MCF 10A (cell line): ENCODE data around the gene B3GNT5. TPM values are rescaled to one million over a fixed set of nuclear protein-coding genes. Genes with fewer than 3 reads are reported as not detected.

Experiments
- BruUV-seq: library from RNA; stranded (reverse); fragments of 400-500 nt; replicated peaks from 2 replicates; lab custom pipeline; 2021; lab: Mats Ljungman, UMichigan
- CTCF ChIA-PET: fragments of 300-600 bp; sonication (Branson Sonifier 250); formaldehyde crosslinking; extraction: SDS; loops from one replicate; lab custom pipeline; 2021; ENCODE audit warnings: antibody characterized with exemption, inconsistent platforms; lab: Yijun Ruan, JAX
- POLR2A ChIA-PET: fragments of 300-600, 350-650 bp; sonication (Branson Sonifier 250); formaldehyde crosslinking; extraction: SDS; loops from one replicate; lab custom pipeline; 2020; ENCODE audit warnings: antibody characterized with exemption, inconsistent platforms; lab: Yijun Ruan, JAX
- DNase-seq: peaks from one replicate; pipeline ENCODE4 v3.0.0-alpha.2; 2018; ENCODE audit not compliant: unreplicated experiment
- H3K27ac Mint-ChIP-seq: one replicate; pipeline ENCODE4 v1.8.0; 2022; ENCODE audit warnings: mild to moderate bottlenecking, low read depth, mixed read lengths; ENCODE audit not compliant: unreplicated experiment
- H3K27me3 Mint-ChIP-seq: one replicate; pipeline ENCODE4 v1.8.0; 2022; ENCODE audit warnings: mixed read lengths; ENCODE audit not compliant: insufficient read depth, unreplicated experiment
- H3K36me3 Mint-ChIP-seq: one replicate; pipeline ENCODE4 v1.8.0; 2022; ENCODE audit warnings: mild to moderate bottlenecking, moderate library complexity, mixed read lengths; ENCODE audit not compliant: insufficient read depth, unreplicated experiment
- H3K4me1 Mint-ChIP-seq: one replicate; pipeline ENCODE4 v1.8.0; 2022; ENCODE audit warnings: mixed read lengths; ENCODE audit not compliant: insufficient read depth, unreplicated experiment
- H3K4me3 Mint-ChIP-seq: one replicate; pipeline ENCODE4 v1.8.0; 2022; ENCODE audit warnings: mild to moderate bottlenecking, moderate library complexity, mixed read lengths; ENCODE audit not compliant: unreplicated experiment
- H3K9me3 Mint-ChIP-seq: one replicate; pipeline ENCODE4 v1.8.0; 2022; ENCODE audit warnings: mixed read lengths; ENCODE audit not compliant: unreplicated experiment
- intact Hi-C: fragments of 100-400 bp; cut with micrococcal nuclease; formaldehyde crosslinking; loops from 2 replicates; pipeline ENCODE4 v1.14.1; 2022
- total RNA-seq: library from RNA; stranded (reverse); gene quantifications from 2 replicates; pipeline ENCODE4 v1.2.3, GENCODE V29; 2022
- TF ChIP-seq, protein P1 (sequence below): fragments of 200-600 bp; IDR thresholded peaks from one replicate; pipeline ENCODE4 v1.8.0; 2022; ENCODE audit warnings: antibody characterized with exemption, mild to moderate bottlenecking; ENCODE audit not compliant: unreplicated experiment

B3GNT5 gene
- total RNA-seq, 1 experiment from 2014 or later: 80.1 TPM

DNA sequence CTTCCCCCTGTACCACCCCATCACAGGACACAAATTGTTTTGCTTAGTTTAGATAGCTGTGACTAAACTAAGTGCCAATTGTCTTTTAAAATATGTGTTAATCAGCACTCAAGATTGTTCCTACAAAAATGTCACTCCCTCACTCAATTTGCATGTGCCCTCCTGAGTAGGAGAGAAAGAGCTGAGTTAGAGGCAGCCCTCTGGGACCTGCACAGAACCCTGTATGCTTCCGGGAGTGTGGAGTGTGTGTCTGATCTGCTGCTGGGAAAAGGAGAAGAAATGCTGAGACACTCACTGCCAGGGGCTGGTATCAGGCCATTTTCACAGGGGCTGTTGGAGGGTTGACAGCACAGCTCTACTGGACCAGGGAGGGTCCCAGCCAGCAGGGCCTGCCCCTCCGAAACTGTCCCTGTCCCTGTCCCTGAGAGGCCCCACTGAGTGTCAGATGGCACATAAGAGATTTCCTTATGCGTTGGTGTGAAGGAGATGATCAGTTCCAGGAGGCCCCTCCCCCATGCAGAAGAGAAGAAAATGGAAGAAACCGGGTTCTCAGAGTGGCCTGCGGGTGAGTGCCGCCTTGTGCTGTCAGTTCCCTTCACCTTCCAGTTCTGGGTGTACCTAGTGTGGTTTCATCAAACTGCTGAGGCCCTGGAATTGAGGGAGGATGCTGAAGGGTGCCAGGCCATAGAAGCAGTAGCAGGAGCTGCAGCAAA, 3.9 kb upstream of the B3GNT5 start:
- no peak overlapping the region for H3K27ac Mint-ChIP-seq
- DNase-seq: no peak
- no peaks in the 10 kb centered on the region for H3K9me3 Mint-ChIP-seq
- no peaks in the 10 kb centered on the region for H3K36me3 Mint-ChIP-seq
- intact Hi-C loops: no loop called here
- no TSS peak for BruUV-seq
- H3K4me3 Mint-ChIP-seq: no peak overlapping the region
- no peaks in the 10 kb centered on the region for H3K27me3 Mint-ChIP-seq
- ChIA-PET CTCF (interaction anchor here (0.6 kb wide), 1 partner anchor 1476 kb away, joined by 3 read pairs; no protein-coding TSS in a partner anchor), POLR2A (interaction anchor here (1.7 kb wide), 1 partner anchor 11 kb away, joined by 5 read pairs; no protein-coding TSS in a partner anchor)
- peaks cover 11% of the 10 kb centered on the region for H3K4me1 Mint-ChIP-seq
- TF ChIP-seq, protein P1, sequence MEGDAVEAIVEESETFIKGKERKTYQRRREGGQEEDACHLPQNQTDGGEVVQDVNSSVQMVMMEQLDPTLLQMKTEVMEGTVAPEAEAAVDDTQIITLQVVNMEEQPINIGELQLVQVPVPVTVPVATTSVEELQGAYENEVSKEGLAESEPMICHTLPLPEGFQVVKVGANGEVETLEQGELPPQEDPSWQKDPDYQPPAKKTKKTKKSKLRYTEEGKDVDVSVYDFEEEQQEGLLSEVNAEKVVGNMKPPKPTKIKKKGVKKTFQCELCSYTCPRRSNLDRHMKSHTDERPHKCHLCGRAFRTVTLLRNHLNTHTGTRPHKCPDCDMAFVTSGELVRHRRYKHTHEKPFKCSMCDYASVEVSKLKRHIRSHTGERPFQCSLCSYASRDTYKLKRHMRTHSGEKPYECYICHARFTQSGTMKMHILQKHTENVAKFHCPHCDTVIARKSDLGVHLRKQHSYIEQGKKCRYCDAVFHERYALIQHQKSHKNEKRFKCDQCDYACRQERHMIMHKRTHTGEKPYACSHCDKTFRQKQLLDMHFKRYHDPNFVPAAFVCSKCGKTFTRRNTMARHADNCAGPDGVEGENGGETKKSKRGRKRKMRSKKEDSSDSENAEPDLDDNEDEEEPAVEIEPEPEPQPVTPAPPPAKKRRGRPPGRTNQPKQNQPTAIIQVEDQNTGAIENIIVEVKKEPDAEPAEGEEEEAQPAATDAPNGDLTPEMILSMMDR: no peak

DNA sequence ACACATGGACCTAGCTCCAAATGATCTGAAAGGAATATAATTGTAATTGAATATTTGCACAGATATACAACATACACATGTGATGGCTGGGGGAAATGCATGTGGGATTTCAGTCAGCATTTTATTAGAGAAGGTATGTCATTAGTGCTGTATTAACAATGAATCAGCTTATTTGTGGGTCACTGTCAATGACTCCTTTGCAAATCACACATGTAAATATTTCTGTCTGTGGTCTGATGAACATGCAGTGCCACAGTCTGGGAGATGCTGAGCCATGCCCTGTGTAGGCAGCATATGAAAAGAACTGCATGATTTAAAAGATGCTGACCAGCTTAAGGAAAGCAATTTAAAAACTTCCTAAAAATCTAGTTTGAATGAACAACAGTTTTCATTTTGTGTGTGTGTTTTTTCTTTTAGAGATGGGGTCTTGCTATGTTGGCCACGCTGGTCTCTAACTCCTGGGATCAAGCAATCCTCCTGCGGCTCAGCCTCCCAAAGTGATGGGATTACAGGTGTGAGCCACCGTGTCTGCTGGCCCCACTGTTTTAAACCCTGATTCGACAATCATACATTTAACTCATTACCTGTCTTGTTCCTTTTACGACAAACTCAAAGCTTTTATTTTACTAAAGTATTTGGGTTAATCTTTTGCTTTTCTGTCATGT, 803 bp upstream of the B3GNT5 start:
- TSS peak; percentile 50 for BruUV-seq
- DNase-seq: no peak
- Mint-ChIP-seq H3K4me3 (peak overlapping the region; percentile 93), H3K9me3 (no peaks in the 10 kb centered on the region), H3K27me3 (no peaks in the 10 kb centered on the region), H3K4me1 (peaks cover 29% of the 10 kb centered on the region), H3K27ac (no peak overlapping the region), H3K36me3 (no peaks in the 10 kb centered on the region)
- intact Hi-C loops: loop anchor here (10.0 kb wide), 1 partner anchor 73 kb away; no protein-coding TSS in a partner anchor
- POLR2A ChIA-PET: interaction anchor here (0.6 to 10.9 kb wide), 26 partner anchors 8 to 385 kb away, joined by 3 to 219 read pairs (median 7); partner anchors contain the start of gene KLHL24
- TF ChIP-seq, protein P1: no peak
- CTCF ChIA-PET: interaction anchor here (0.7 to 5.2 kb wide), 7 partner anchors 9 to 134 kb away, joined by 3 to 36 read pairs (median 6); no protein-coding TSS in a partner anchor

DNA sequence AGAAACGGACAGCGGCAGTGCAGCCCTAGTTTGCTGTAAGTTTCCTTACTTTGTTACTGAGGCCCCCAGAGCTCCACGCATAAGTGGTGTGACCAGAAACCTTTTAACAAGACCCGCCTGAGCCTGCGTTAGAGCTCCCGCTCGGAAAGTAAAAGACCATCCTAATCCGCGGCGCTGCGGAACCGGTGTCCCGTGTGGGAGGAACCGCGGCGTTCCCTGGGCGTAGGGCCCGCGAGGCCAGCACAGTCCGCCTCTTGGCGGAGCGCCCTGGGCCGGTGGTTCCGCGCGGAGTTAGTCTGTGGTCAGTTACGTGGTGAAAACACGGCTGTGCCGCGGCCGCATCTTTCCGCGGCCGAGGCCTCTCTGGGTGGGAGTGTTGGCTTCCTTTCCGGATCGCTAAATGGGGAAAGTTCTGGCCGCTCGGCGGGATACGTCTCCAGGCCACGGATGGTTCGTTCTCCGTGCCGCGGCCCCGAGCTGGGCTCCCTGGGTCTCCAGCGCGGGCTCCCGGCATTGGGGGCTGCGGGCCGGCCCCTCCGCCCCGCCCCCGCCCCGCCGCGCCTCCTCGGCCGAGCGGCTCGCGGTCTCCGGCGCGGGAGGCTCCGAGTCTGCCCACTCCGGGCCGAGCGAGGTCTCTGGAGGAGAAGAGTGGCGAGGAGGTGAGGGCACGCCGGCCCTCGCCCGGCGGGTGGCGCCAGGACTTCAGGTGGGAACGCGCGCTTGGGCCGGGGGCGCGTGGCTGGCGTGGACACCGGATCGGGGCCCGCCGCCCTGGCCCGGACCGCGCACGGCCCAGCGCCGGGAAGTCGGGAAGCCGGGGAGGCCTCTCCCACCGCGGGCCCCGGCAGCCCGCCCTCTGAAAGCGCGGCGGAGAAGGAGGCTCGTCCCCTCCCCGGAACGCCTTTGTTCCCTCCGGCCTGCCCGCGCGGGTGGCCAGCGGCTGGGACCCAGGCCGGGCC, 754 bp downstream of the B3GNT5 start:
- Mint-ChIP-seq H3K4me1 (peaks cover 42% of the 10 kb centered on the region), H3K36me3 (peaks cover 11% of the 10 kb centered on the region), H3K27me3 (no peaks in the 10 kb centered on the region), H3K4me3 (peak overlapping the region; percentile 93), H3K9me3 (no peaks in the 10 kb centered on the region), H3K27ac (peak overlapping the region; percentile 90)
- peak; percentile 55 for DNase-seq
- BruUV-seq: no TSS peak
- POLR2A ChIA-PET: interaction anchor here (0.7 to 10.9 kb wide), 30 partner anchors 7 to 382 kb away, joined by 3 to 219 read pairs (median 6); partner anchors contain the start of gene KLHL24
- intact Hi-C loops: loop anchor here (1.0 to 10.0 kb wide), 4 partner anchors 33 to 128 kb away; no protein-coding TSS in a partner anchor
- CTCF ChIA-PET: interaction anchor here (0.6 to 5.2 kb wide), 8 partner anchors 12 to 512 kb away, joined by 3 to 36 read pairs (median 4); no protein-coding TSS in a partner anchor
- TF ChIP-seq, protein P1: no peak
